22Rv1 (cell line): Measurements from ENCODE around the gene DNAH3.

Experiments
- CTCF ChIP-seq: fragments of 450-650 bp; IDR thresholded peaks from 2 replicates; pipeline ENCODE4 v1.5.1; 2017; ENCODE audit warnings: mild to moderate bottlenecking
- ZFX ChIP-seq: fragments of 450-650 bp; IDR thresholded peaks from 2 replicates; pipeline ENCODE4 v1.6.1; 2017; ENCODE audit warnings: antibody characterized with exemption, borderline replicate concordance

GRCh38 chr16:21009815-21010214, 140.8 kb downstream of the DNAH3 start:
- TF ChIP-seq CTCF (no peak), ZFX (no peak)
